ENCODE data around the gene ZNF331. TPM values are rescaled to one million over a fixed set of nuclear protein-coding genes. Genes with fewer than 3 reads are reported as not detected.

Gene ZNF331
- polyA plus RNA-seq, 3 donors = 6.6 to 42.4 (median 9.5) TPM

GRCh38 chr19:53532362-53532761 lies 5.6 kb upstream of the ZNF331 start:
- Histone ChIP-seq H3K9ac (ENCODE audit: insufficient read depth, low read length, poor library complexity, severe bottlenecking) (no peak overlapping the region), H2AFZ (ENCODE audit: insufficient read depth, low read depth, low read length, poor library complexity, severe bottlenecking) (no peak overlapping the region), H3K79me2 (ENCODE audit: insufficient read depth, low read length) (no peaks in the 10 kb centered on the region), H3K9me3 (replicated peaks in 1 of 2; ENCODE audit: control insufficient read depth in 1 of 2, insufficient read depth in 1 of 2, low read length in 2 of 2) (peaks cover 4 to 8% of the 10 kb centered on the region in 2 donors), H3K4me3 (replicated peaks in 1 of 3; ENCODE audit: low read depth in 2 of 3, low read length in 3 of 3) (no peak overlapping the region), H3K27ac (ENCODE audit: low read depth in 1 of 2, low read length in 2 of 2) (no peak overlapping the region), H3K4me1 (ENCODE audit: control insufficient read depth in 1 of 2, insufficient read depth in 2 of 2, low read length in 2 of 2) (peaks cover 3 to 4% of the 10 kb centered on the region in 2 donors), H3K4me2 (replicated peaks; ENCODE audit: extremely low read depth, low read length, poor library complexity, severe bottlenecking) (no peak overlapping the region), H3K27me3 (ENCODE audit: control insufficient read depth in 2 of 2, insufficient read depth in 2 of 2, low read length in 2 of 2) (no peaks in the 10 kb centered on the region), H3K36me3 (replicated peaks in 1 of 2; ENCODE audit: control insufficient read depth in 1 of 2, insufficient read depth in 2 of 2, low read length in 2 of 2) (no peaks in the 10 kb centered on the region), H4K20me1 (ENCODE audit: insufficient read depth, low read length) (no peaks in the 10 kb centered on the region)
- Mint-ChIP-seq H3K36me3 (peaks cover 2 to 14% of the 10 kb centered on the region in 2 donors), H3K27ac (no peak overlapping the region), H3K27me3 (ENCODE audit: low read depth in 3 of 3) (peaks cover 0 to 3% (median 0%) of the 10 kb centered on the region in 3 donors), H3K9me3 (peaks cover 2 to 23% (median 15%) of the 10 kb centered on the region in 7 donors), H3K4me3 (no peak overlapping the region), H3K4me1 (no peaks in the 10 kb centered on the region)
- intact Hi-C loops (cut with micrococcal nuclease) = no loop called here
- DNase-seq = no peak
- WGBS (ENCODE audit: insufficient coverage) = no CpG with 5 or more reads among the region's 1 CpG
- TF ChIP-seq, protein P1, sequence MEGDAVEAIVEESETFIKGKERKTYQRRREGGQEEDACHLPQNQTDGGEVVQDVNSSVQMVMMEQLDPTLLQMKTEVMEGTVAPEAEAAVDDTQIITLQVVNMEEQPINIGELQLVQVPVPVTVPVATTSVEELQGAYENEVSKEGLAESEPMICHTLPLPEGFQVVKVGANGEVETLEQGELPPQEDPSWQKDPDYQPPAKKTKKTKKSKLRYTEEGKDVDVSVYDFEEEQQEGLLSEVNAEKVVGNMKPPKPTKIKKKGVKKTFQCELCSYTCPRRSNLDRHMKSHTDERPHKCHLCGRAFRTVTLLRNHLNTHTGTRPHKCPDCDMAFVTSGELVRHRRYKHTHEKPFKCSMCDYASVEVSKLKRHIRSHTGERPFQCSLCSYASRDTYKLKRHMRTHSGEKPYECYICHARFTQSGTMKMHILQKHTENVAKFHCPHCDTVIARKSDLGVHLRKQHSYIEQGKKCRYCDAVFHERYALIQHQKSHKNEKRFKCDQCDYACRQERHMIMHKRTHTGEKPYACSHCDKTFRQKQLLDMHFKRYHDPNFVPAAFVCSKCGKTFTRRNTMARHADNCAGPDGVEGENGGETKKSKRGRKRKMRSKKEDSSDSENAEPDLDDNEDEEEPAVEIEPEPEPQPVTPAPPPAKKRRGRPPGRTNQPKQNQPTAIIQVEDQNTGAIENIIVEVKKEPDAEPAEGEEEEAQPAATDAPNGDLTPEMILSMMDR (IDR thresholded peaks at IDR 0.05) = no peak

DNA sequence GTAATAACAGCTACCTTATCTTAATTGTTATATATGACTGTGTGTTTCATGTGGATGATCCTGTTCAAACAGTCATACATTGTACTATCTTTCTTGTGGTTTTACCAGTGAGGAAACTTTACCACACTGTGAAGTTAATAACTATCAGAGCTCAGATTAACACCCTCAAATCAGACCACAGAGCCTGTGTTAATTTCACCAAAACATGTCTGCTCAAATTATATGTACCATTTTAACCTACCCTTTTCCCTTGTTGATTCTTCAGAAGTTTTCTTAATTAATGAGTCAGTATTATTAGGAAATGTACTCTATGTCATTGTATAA lies 1.8 kb upstream of the ZNF331 start:
- H3K27me3 Mint-ChIP-seq (ENCODE audit: low read depth in 3 of 3) = peaks cover 0 to 3% (median 0%) of the 10 kb centered on the region in 3 donors
- H3K4me3 Mint-ChIP-seq = no peak overlapping the region
- H3K36me3 Mint-ChIP-seq = peaks cover 14 to 23% of the 10 kb centered on the region in 2 donors
- Histone ChIP-seq H3K27me3 (ENCODE audit: control insufficient read depth in 2 of 2, insufficient read depth in 2 of 2, low read length in 2 of 2) (no peaks in the 10 kb centered on the region), H3K36me3 (replicated peaks in 1 of 2; ENCODE audit: control insufficient read depth in 1 of 2, insufficient read depth in 2 of 2, low read length in 2 of 2) (peaks cover 0 to 6% of the 10 kb centered on the region in 2 donors), H2AFZ (ENCODE audit: insufficient read depth, low read depth, low read length, poor library complexity, severe bottlenecking) (no peak overlapping the region), H3K27ac (ENCODE audit: low read depth in 1 of 2, low read length in 2 of 2) (no peak overlapping the region), H3K4me1 (ENCODE audit: control insufficient read depth in 1 of 2, insufficient read depth in 2 of 2, low read length in 2 of 2) (peaks cover 8 to 9% of the 10 kb centered on the region in 2 donors), H3K9me3 (replicated peaks in 1 of 2; ENCODE audit: control insufficient read depth in 1 of 2, insufficient read depth in 1 of 2, low read length in 2 of 2) (peaks cover 7 to 20% of the 10 kb centered on the region in 2 donors), H3K4me3 (replicated peaks in 1 of 3; ENCODE audit: low read depth in 2 of 3, low read length in 3 of 3) (no peak overlapping the region), H3K79me2 (ENCODE audit: insufficient read depth, low read length) (no peaks in the 10 kb centered on the region), H3K9ac (ENCODE audit: insufficient read depth, low read length, poor library complexity, severe bottlenecking) (no peak overlapping the region), H4K20me1 (ENCODE audit: insufficient read depth, low read length) (no peaks in the 10 kb centered on the region), H3K4me2 (replicated peaks; ENCODE audit: extremely low read depth, low read length, poor library complexity, severe bottlenecking) (no peak overlapping the region)
- no peak overlapping the region for H3K27ac Mint-ChIP-seq
- DNase-seq = no peak
- intact Hi-C loops (cut with micrococcal nuclease) = no loop called here
- TF ChIP-seq, protein P1 (IDR thresholded peaks at IDR 0.05) = no peak
- peaks cover 7% of the 10 kb centered on the region for H3K4me1 Mint-ChIP-seq
- peaks cover 10 to 19% (median 13%) of the 10 kb centered on the region in 7 donors for H3K9me3 Mint-ChIP-seq

Data from CD14-positive monocyte (primary cell).